Esophagus muscularis mucosa (tissue), 4 donors: ENCODE results near the gene ECEL1. TPM values are rescaled to one million over a fixed set of nuclear protein-coding genes. Genes with fewer than 3 reads are reported as not detected.

Experiments used
- DNase-seq: peaks from one replicate; pipeline ENCODE4 v3.0.0-alpha.2; 2017; ENCODE audit errors: extremely low spot score
- H3K27ac ChIP-seq, 4 donors: fragments of 200-600 bp; sonication (generic); replicated peaks in 1 of 4; 1 replicate in 3 of 4; 2 replicates in 1 of 4; pipeline ENCODE4 v1.5.1; 2016 to 2019; ENCODE audit warnings: mild to moderate bottlenecking in 1 of 4
- H3K27me3 ChIP-seq, 4 donors: fragments of 200-600 bp; sonication (generic); one replicate each; pipeline versions ENCODE4 v1.5.1 to v1.6.0; 2016 to 2019
- H3K36me3 ChIP-seq, 4 donors: fragments of 200-600 bp; sonication (generic); one replicate each; pipeline ENCODE4 v1.5.1; 2016 to 2019
- H3K4me1 ChIP-seq, 4 donors: fragments of 200-600 bp; sonication (generic); one replicate each; pipeline ENCODE4 v1.5.1; 2016 to 2019
- H3K4me3 ChIP-seq, 4 donors: fragments of 200-600 bp; sonication (generic); 1 replicate in 2 of 4; 2 replicates in 2 of 4; pipeline ENCODE4 v1.5.1; 2016 to 2019; ENCODE audit warnings: mild to moderate bottlenecking in 4 of 4, moderate library complexity in 1 of 4
- H3K9me3 ChIP-seq, 4 donors: fragments of 200-600 bp; sonication (generic); 1 replicate in 3 of 4; 2 replicates in 1 of 4; pipeline ENCODE4 v1.5.1; 2016 to 2019
- EP300 ChIP-seq: sonication (generic); formaldehyde crosslinking; IDR thresholded peaks from one replicate; pipeline ENCODE4 v1.6.1; 2017; ENCODE audit warnings: antibody characterized with exemption
- POLR2A ChIP-seq: fragments of 450-650 bp; IDR thresholded peaks from one replicate; pipeline ENCODE4 v1.6.1; 2017; ENCODE audit warnings: antibody characterized with exemption, moderate library complexity, mild to moderate bottlenecking, low read depth
- POLR2AphosphoS5 ChIP-seq, 2 donors: sonication (generic); formaldehyde crosslinking; IDR thresholded peaks; one replicate each; pipeline ENCODE4 v1.6.1; 2017; ENCODE audit warnings: antibody characterized with exemption in 2 of 2
- WGBS: methylation state at CpG from one replicate; pipeline ENCODE4 v1.1.5; 2018; 5-methylcytosine and 5-hydroxymethylcytosine counted together
- intact Hi-C: fragments of 100-400 bp; cut with DNase I; formaldehyde crosslinking; loops from one replicate; pipeline ENCODE4 v1.15.1; 2023
- total RNA-seq, 4 donors: library from RNA; depleted of rRNA; stranded (reverse); fragments of >200 nt; gene quantifications; one replicate each; pipeline versions ENCODE4 v1.1.0 to v1.2.1, GENCODE V29; 2016
- TF ChIP-seq, protein P1 (sequence below), 3 experiments: fragments of 200-600 bp in 2 of 3; fragments of 450-650 bp in 1 of 3; sonication (generic) in 2 of 3; IDR thresholded peaks; one replicate each; pipeline ENCODE4 v1.5.1; 2017 to 2019; ENCODE audit warnings: antibody characterized with exemption in 3 of 3, mild to moderate bottlenecking in 2 of 3, moderate library complexity in 1 of 3

Gene ECEL1
- total RNA-seq, 4 donors from 2014 or later, result 0.66 to 1.6 (median 1.4) TPM; not detected in 1

DNA sequence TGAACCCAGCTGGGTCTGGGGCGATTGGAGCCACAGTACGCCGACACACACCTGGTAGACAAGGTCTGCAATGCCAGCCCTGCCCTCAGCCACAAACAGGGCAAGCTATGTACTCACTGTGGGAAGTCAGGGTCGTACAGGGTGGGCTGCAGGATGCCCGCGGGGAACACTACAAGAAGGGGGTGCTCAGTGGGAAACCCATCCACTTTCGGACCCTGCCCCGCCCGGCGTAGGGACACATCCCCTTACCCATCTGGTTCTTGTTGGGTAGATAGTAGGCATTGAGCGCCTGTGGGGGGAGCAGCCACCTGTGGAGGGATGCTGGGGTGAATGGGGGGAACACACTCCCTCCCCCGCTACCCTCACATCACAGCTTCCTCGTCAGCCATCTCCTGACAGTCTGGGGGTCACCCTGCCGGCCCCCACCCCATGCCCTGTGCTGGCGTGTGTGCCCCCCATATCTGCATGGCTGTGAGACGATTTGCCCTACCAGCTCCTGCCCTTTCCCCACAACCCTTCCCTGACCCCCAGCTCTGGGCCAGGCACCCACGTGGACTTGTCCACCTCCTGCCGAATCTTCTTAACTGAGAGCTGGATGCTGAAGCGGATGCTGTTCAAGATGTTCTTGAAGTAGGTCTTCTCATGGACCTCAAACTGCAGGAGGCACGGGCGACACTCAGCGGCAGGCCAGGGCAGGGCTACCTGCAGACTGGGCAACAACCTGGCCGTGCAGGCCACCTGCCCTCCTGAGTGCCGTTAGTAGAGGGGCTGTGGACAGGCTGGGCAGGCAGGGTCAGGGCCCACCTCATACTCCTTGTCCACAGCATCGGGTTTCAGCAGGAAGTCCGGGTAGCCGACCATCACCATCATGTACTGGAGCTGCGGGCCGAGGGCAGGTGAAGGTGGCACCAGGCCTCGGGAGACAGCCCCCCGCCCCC, 5.1 kb downstream of the ECEL1 start:
- peaks cover 0 to 80% (median 29%) of the 10 kb centered on the region in 4 donors for H3K27me3 ChIP-seq
- H3K9me3 ChIP-seq, result no peaks in the 10 kb centered on the region
- DNase-seq, result no peak
- WGBS, result 92% methylated on average over 13 of the region's 31 CpGs
- intact Hi-C loops, result no loop called here
- TF ChIP-seq, protein P1, sequence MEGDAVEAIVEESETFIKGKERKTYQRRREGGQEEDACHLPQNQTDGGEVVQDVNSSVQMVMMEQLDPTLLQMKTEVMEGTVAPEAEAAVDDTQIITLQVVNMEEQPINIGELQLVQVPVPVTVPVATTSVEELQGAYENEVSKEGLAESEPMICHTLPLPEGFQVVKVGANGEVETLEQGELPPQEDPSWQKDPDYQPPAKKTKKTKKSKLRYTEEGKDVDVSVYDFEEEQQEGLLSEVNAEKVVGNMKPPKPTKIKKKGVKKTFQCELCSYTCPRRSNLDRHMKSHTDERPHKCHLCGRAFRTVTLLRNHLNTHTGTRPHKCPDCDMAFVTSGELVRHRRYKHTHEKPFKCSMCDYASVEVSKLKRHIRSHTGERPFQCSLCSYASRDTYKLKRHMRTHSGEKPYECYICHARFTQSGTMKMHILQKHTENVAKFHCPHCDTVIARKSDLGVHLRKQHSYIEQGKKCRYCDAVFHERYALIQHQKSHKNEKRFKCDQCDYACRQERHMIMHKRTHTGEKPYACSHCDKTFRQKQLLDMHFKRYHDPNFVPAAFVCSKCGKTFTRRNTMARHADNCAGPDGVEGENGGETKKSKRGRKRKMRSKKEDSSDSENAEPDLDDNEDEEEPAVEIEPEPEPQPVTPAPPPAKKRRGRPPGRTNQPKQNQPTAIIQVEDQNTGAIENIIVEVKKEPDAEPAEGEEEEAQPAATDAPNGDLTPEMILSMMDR (IDR thresholded peaks at IDR 0.05), result no peak
- TF ChIP-seq POLR2AphosphoS5 (IDR thresholded peaks at IDR 0.05) (no peak), POLR2A (no peak), EP300 (no peak)
- H3K27ac ChIP-seq, result no peak overlapping the region
- H3K36me3 ChIP-seq, result no peaks in the 10 kb centered on the region
- H3K4me1 ChIP-seq, result peaks cover 0 to 25% (median 21%) of the 10 kb centered on the region in 4 donors
- no peak overlapping the region for H3K4me3 ChIP-seq

DNA sequence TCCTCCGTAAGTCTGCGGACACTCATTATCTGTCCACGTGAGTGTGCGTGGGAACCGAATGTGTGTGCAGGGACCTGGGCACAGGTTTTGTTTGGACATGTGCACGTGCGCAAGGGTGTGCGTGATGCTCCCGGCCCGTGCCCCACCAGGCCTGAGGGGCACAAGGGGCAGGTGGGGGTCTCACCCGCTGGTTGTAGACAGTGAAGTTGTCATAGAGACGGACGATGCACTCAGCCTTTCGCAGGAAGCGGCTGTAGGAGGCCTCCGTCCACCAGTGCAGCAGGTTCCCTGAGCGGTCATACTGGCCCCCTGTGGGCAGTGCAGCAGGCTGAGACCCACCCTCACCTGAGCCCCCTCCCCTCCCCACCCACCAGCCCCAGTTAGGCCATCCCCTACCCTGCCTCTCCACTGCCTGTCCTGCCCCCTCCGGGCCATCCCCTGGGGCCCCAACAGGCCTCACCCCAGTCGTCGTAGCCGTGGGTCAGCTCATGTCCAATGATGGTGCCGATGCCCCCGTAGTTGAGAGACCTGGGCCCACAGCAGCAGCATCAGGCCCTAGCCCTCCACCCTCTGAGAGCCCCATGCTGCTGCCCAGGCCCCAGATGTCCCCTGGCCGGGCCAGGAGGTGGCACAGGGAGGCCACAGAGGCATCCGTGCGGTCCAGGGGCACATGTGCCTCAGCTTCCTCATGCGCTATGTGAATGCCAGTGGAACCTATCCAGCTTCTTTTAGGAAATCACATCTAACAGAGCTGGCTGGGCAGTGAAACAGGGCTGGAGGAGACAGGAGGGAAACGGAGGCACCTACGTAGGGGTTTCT, 6.1 kb downstream of the ECEL1 start:
- Histone ChIP-seq H3K27ac (no peak overlapping the region), H3K4me1 (peaks cover 0 to 15% (median 10%) of the 10 kb centered on the region in 4 donors), H3K4me3 (no peak overlapping the region), H3K9me3 (no peaks in the 10 kb centered on the region), H3K36me3 (no peaks in the 10 kb centered on the region), H3K27me3 (peaks cover 0 to 75% (median 20%) of the 10 kb centered on the region in 4 donors)
- DNase-seq, result no peak
- intact Hi-C loops, result no loop called here
- WGBS, result 89% methylated on average over 18 of the region's 29 CpGs
- TF ChIP-seq EP300, result no peak
- no peak for TF ChIP-seq POLR2AphosphoS5 (IDR thresholded peaks at IDR 0.05)
- no peak for TF ChIP-seq POLR2A
- TF ChIP-seq, protein P1 (IDR thresholded peaks at IDR 0.05), result no peak

DNA sequence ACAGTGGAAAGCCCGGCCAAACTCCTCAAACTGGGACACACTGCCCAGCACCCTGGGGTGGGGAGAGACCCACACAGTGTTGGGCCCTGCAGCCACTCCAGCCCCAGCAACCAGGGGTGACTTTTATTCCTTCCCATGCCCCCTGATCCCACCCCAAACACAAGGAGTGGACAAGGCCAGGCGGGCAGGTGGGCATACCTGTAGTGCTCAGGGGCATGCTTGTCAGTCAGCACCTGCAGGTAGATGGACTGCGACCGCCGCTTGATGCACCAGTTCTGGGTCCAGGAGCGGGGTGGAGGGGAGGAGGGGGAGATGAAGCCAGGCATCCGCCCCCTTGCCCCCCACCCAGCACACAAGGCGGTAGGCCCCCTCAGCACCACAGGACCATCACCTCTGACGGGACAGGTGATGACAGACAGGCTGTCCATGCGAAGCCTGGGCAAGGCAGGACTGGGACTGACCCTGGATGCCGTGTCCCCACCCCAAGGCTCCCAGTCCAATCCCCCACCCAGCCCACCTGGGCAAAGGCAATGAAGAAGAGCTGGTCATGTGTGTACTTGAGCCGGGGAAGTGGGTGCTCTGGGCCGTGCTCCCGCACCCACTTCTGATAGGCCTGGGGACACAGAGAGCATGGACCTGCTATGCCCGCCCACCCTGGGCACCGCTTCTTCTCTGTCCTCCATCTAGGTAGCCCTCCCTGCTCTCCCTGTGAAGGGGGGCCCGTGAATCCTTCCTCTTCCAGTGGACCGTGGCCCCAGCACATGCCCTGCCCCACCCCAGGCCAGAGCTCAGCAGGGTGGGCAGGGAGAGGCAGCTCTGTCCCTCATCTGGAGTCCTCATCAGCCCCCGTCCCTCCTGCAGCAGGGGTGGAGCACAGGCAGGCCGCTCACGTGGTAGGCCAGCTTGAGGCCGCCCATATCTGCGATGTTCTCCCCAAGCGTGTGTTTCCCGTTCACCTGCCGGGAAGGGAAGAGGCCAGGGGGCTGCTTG, 7.1 kb downstream of the ECEL1 start:
- intact Hi-C loops, result no loop called here
- Histone ChIP-seq H3K9me3 (no peaks in the 10 kb centered on the region), H3K27me3 (peaks cover 0 to 66% (median 11%) of the 10 kb centered on the region in 4 donors), H3K36me3 (no peaks in the 10 kb centered on the region), H3K4me1 (peaks cover 0 to 5% (median 2%) of the 10 kb centered on the region in 4 donors), H3K27ac (no peak overlapping the region), H3K4me3 (no peak overlapping the region)
- TF ChIP-seq POLR2A (no peak), POLR2AphosphoS5 (IDR thresholded peaks at IDR 0.05) (no peak), EP300 (no peak)
- TF ChIP-seq, protein P1 (IDR thresholded peaks at IDR 0.05), result no peak
- 84% methylated on average over 20 of the region's 26 CpGs for WGBS
- no peak for DNase-seq
